ENCODE data around the gene ZKSCAN3. TPM values are rescaled to one million over a fixed set of nuclear protein-coding genes. Genes with fewer than 3 reads are reported as not detected.
A peak's percentile ranks its signal among the peaks of the same experiment; 100 is the strongest.

The ZKSCAN3 gene
- polyA plus RNA-seq, 3 donors = 0.36 to 1.7 (median 1.6) TPM

- intact Hi-C loops (cut with micrococcal nuclease) = no loop called here
- H3K4me2 ChIP-seq (replicated peaks; ENCODE audit: extremely low read depth, low read length, poor library complexity, severe bottlenecking) = no peak overlapping the region
- no peak overlapping the region for H2AFZ ChIP-seq (ENCODE audit: insufficient read depth, low read depth, low read length, poor library complexity, severe bottlenecking)
- no peak for TF ChIP-seq CTCF (IDR thresholded peaks at IDR 0.05)
- Mint-ChIP-seq H3K36me3 (peaks cover 0 to 2% of the 10 kb centered on the region in 2 donors), H3K9me3 (peaks cover 0 to 9% (median 2%) of the 10 kb centered on the region in 7 donors), H3K27me3 (ENCODE audit: low read depth in 3 of 3) (peaks cover 14 to 15% (median 14%) of the 10 kb centered on the region in 3 donors), H3K27ac (no peak overlapping the region), H3K4me1 (no peaks in the 10 kb centered on the region), H3K4me3 (peak overlapping the region in 1 of 2 donors; percentile 33)
- DNase-seq = no peak
- H4K20me1 ChIP-seq (ENCODE audit: insufficient read depth, low read length) = no peaks in the 10 kb centered on the region
- peaks cover 9 to 13% of the 10 kb centered on the region in 2 donors for H3K27me3 ChIP-seq (ENCODE audit: control insufficient read depth in 2 of 2, insufficient read depth in 2 of 2, low read length in 2 of 2)
- no peaks in the 10 kb centered on the region for H3K36me3 ChIP-seq (replicated peaks in 1 of 2; ENCODE audit: control insufficient read depth in 1 of 2, insufficient read depth in 2 of 2, low read length in 2 of 2)
- H3K27ac ChIP-seq (ENCODE audit: low read depth in 1 of 2, low read length in 2 of 2) = no peak overlapping the region
- H3K4me3 ChIP-seq (replicated peaks in 1 of 3; ENCODE audit: low read depth in 2 of 3, low read length in 3 of 3) = no peak overlapping the region
- H3K9ac ChIP-seq (ENCODE audit: insufficient read depth, low read length, poor library complexity, severe bottlenecking) = no peak overlapping the region
- H3K79me2 ChIP-seq (ENCODE audit: insufficient read depth, low read length) = no peaks in the 10 kb centered on the region
- no CpG with 5 or more reads among the region's 2 CpGs for WGBS (ENCODE audit: insufficient coverage)
- no peaks in the 10 kb centered on the region for H3K4me1 ChIP-seq (ENCODE audit: control insufficient read depth in 1 of 2, insufficient read depth in 2 of 2, low read length in 2 of 2)
- H3K9me3 ChIP-seq (replicated peaks in 1 of 2; ENCODE audit: control insufficient read depth in 1 of 2, insufficient read depth in 1 of 2, low read length in 2 of 2) = no peaks in the 10 kb centered on the region
Measured at GRCh38 chr6:28410767-28411166, 61.0 kb downstream of the ZKSCAN3 start.

GRCh38 chr6:28413681-28414080 is 63.9 kb downstream of the ZKSCAN3 start:
- Histone ChIP-seq H3K4me3 (replicated peaks in 1 of 3; ENCODE audit: low read depth in 2 of 3, low read length in 3 of 3) (no peak overlapping the region), H3K9me3 (replicated peaks in 1 of 2; ENCODE audit: control insufficient read depth in 1 of 2, insufficient read depth in 1 of 2, low read length in 2 of 2) (no peaks in the 10 kb centered on the region), H3K9ac (ENCODE audit: insufficient read depth, low read length, poor library complexity, severe bottlenecking) (no peak overlapping the region), H2AFZ (ENCODE audit: insufficient read depth, low read depth, low read length, poor library complexity, severe bottlenecking) (no peak overlapping the region), H3K27ac (ENCODE audit: low read depth in 1 of 2, low read length in 2 of 2) (no peak overlapping the region), H3K4me1 (ENCODE audit: control insufficient read depth in 1 of 2, insufficient read depth in 2 of 2, low read length in 2 of 2) (no peaks in the 10 kb centered on the region), H3K36me3 (replicated peaks in 1 of 2; ENCODE audit: control insufficient read depth in 1 of 2, insufficient read depth in 2 of 2, low read length in 2 of 2) (no peaks in the 10 kb centered on the region), H3K79me2 (ENCODE audit: insufficient read depth, low read length) (no peaks in the 10 kb centered on the region), H4K20me1 (ENCODE audit: insufficient read depth, low read length) (no peaks in the 10 kb centered on the region), H3K4me2 (replicated peaks; ENCODE audit: extremely low read depth, low read length, poor library complexity, severe bottlenecking) (no peak overlapping the region), H3K27me3 (ENCODE audit: control insufficient read depth in 2 of 2, insufficient read depth in 2 of 2, low read length in 2 of 2) (peaks cover 2 to 4% of the 10 kb centered on the region in 2 donors)
- H3K27ac Mint-ChIP-seq = no peak overlapping the region
- intact Hi-C loops (cut with micrococcal nuclease) = no loop called here
- peaks cover 0 to 9% (median 2%) of the 10 kb centered on the region in 7 donors for H3K9me3 Mint-ChIP-seq
- DNase-seq = no peak
- H3K4me1 Mint-ChIP-seq = no peaks in the 10 kb centered on the region
- H3K27me3 Mint-ChIP-seq (ENCODE audit: low read depth in 3 of 3) = peaks cover 1 to 8% (median 8%) of the 10 kb centered on the region in 3 donors
- no peak overlapping the region for H3K4me3 Mint-ChIP-seq
- TF ChIP-seq CTCF (IDR thresholded peaks at IDR 0.05) = no peak
- H3K36me3 Mint-ChIP-seq = peaks cover 0 to 2% of the 10 kb centered on the region in 2 donors

Small RNAs within 50 kb of the gene (small RNA-seq; reads per million reads assigned to genes)
- not detected for gene AL021997.1 (ENCODE audit: insufficient read length, low read depth)
- not detected for gene AL021997.2 (ENCODE audit: insufficient read length, low read depth)
- gene RNU2-45P (ENCODE audit: insufficient read length, low read depth) = not detected

Other genes with a start within 250 kb of the ZKSCAN3 start
- 1 to 10 TPM; 3.5 to 5.9 (median 4.0) TPM for gene ZSCAN16, start 225.3 kb upstream of the ZKSCAN3 start, polyA plus RNA-seq
- 1 to 10 TPM in 1 of 3 donors, under 1 TPM in 2; 0.49 to 7.9 (median 0.71) TPM for gene ZKSCAN8, start 208.1 kb upstream of the ZKSCAN3 start, polyA plus RNA-seq
- gene ZSCAN9, start 124.7 kb upstream of the ZKSCAN3 start, polyA plus RNA-seq = 10 to 100 TPM in 1 of 3 donors, 1 to 10 TPM in 2; 2.2 to 11.6 (median 5.0) TPM
- gene ZKSCAN4, start 97.7 kb upstream of the ZKSCAN3 start, polyA plus RNA-seq = 1 to 10 TPM; 1.5 to 2.0 (median 1.6) TPM
- 1 to 10 TPM in 1 of 3 donors, under 1 TPM in 2; 0.12 to 1.1 (median 0.94) TPM for gene NKAPL, start 90.7 kb upstream of the ZKSCAN3 start, polyA plus RNA-seq
- 1 to 10 TPM; 3.4 to 8.3 (median 3.5) TPM for gene ZSCAN26, start 82.8 kb upstream of the ZKSCAN3 start, polyA plus RNA-seq
- under 1 TPM; 0.15 to 0.36 (median 0.17) TPM for gene PGBD1, start 68.4 kb upstream of the ZKSCAN3 start, polyA plus RNA-seq
- gene ZSCAN31, start 13.8 kb upstream of the ZKSCAN3 start, polyA plus RNA-seq = under 1 TPM in 2 of 3 donors, not detected in 1; 0.25 to 0.35 TPM
- gene ZSCAN12, start 49.8 kb downstream of the ZKSCAN3 start, polyA plus RNA-seq = under 1 TPM; 0.50 to 0.79 (median 0.73) TPM
- not detected for gene ZSCAN23, start 93.5 kb downstream of the ZKSCAN3 start, polyA plus RNA-seq
- not detected for gene GPX6, start 165.8 kb downstream of the ZKSCAN3 start, polyA plus RNA-seq
- not detected for gene GPX5, start 175.9 kb downstream of the ZKSCAN3 start, polyA plus RNA-seq